KMS-11 (cell line): Measurements from ENCODE around the gene EEPD1.

Experiments used
- H2AFZ ChIP-seq: fragments of 200-600 bp; sonication (generic); 2 replicates; pipeline ENCODE4 v1.6.1; 2016; ENCODE audit warnings: antibody characterized with exemption, mixed run types, low read depth
- H3K27ac ChIP-seq: fragments of 200-600 bp; sonication (generic); 2 replicates; pipeline ENCODE4 v1.6.1; 2016; ENCODE audit warnings: mild to moderate bottlenecking, mixed run types
- H3K27me3 ChIP-seq: fragments of 200-600 bp; sonication (generic); 2 replicates; pipeline ENCODE4 v1.6.1; 2017; ENCODE audit warnings: mild to moderate bottlenecking, low read depth, mixed run types, moderate library complexity; ENCODE audit not compliant: insufficient read depth
- H3K36me3 ChIP-seq: fragments of 200-600 bp; sonication (generic); 2 replicates; pipeline ENCODE4 v1.6.1; 2017; ENCODE audit warnings: mild to moderate bottlenecking, mixed run types; ENCODE audit not compliant: insufficient read depth
- H3K4me1 ChIP-seq: fragments of 200-600 bp; sonication (generic); 2 replicates; pipeline ENCODE4 v1.6.1; 2016; ENCODE audit warnings: mild to moderate bottlenecking, low read depth, mixed run types; ENCODE audit not compliant: poor library complexity, severe bottlenecking
- H3K4me2 ChIP-seq: fragments of 200-600 bp; sonication (generic); 2 replicates; pipeline ENCODE4 v1.7.0; 2016; ENCODE audit warnings: mild to moderate bottlenecking, mixed run types
- H3K4me3 ChIP-seq: fragments of 200-600 bp; sonication (generic); IDR thresholded peaks from 2 replicates; pipeline ENCODE4 v1.6.1; 2017; ENCODE audit warnings: low read depth, low read length, mixed read lengths; ENCODE audit not compliant: insufficient read depth
- H3K79me2 ChIP-seq: fragments of 200-600 bp; sonication (generic); 2 replicates; pipeline ENCODE4 v1.6.1; 2016; ENCODE audit warnings: low read depth, mixed run types; ENCODE audit not compliant: insufficient read depth
- H3K9ac ChIP-seq: fragments of 200-600 bp; sonication (generic); 2 replicates; pipeline ENCODE4 v1.6.1; 2016; ENCODE audit warnings: mild to moderate bottlenecking, mixed run types
- H4K20me1 ChIP-seq: fragments of 200-600 bp; sonication (generic); 2 replicates; pipeline ENCODE4 v1.6.1; 2016; ENCODE audit warnings: mild to moderate bottlenecking, mixed run types; ENCODE audit not compliant: insufficient read depth
- TF ChIP-seq, protein P1 (sequence below): fragments of 200-600 bp; sonication (generic); conservative IDR thresholded peaks from 2 replicates; pipeline ENCODE4 v1.6.1; 2017; ENCODE audit warnings: low read depth, mild to moderate bottlenecking, antibody characterized with exemption, low read length, moderate library complexity, mixed read lengths

EEPD1 gene

DNA sequence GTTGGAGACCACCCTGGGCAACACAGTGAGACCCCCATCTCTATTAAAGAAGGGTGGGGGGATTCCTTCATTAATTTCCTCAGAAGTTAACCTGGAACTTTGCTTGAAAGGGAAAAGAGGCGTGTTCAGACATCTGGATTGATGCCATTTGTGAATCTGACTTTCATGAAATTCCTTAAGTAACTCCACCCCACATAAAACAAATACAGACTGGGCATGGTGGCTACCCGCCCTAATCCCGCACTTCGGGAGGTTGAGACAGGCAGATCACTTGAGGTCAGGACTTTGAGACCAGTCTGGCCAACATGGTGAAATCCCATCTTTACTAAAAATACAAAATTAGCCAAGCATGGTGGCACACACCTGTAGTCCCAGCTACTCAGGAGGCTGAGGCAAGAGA is 75.0 kb downstream of the EEPD1 start:
- no peaks in the 10 kb centered on the region for H4K20me1 ChIP-seq
- H3K36me3 ChIP-seq = no peaks in the 10 kb centered on the region
- H3K27ac ChIP-seq = no peak overlapping the region
- H3K79me2 ChIP-seq = no peaks in the 10 kb centered on the region
- H3K27me3 ChIP-seq = no peaks in the 10 kb centered on the region
- TF ChIP-seq, protein P1, sequence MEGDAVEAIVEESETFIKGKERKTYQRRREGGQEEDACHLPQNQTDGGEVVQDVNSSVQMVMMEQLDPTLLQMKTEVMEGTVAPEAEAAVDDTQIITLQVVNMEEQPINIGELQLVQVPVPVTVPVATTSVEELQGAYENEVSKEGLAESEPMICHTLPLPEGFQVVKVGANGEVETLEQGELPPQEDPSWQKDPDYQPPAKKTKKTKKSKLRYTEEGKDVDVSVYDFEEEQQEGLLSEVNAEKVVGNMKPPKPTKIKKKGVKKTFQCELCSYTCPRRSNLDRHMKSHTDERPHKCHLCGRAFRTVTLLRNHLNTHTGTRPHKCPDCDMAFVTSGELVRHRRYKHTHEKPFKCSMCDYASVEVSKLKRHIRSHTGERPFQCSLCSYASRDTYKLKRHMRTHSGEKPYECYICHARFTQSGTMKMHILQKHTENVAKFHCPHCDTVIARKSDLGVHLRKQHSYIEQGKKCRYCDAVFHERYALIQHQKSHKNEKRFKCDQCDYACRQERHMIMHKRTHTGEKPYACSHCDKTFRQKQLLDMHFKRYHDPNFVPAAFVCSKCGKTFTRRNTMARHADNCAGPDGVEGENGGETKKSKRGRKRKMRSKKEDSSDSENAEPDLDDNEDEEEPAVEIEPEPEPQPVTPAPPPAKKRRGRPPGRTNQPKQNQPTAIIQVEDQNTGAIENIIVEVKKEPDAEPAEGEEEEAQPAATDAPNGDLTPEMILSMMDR = no peak
- no peak overlapping the region for H3K4me3 ChIP-seq
- H3K4me2 ChIP-seq = no peak overlapping the region
- H3K9ac ChIP-seq = no peak overlapping the region
- H3K4me1 ChIP-seq = no peaks in the 10 kb centered on the region
- H2AFZ ChIP-seq = no peak overlapping the region

DNA sequence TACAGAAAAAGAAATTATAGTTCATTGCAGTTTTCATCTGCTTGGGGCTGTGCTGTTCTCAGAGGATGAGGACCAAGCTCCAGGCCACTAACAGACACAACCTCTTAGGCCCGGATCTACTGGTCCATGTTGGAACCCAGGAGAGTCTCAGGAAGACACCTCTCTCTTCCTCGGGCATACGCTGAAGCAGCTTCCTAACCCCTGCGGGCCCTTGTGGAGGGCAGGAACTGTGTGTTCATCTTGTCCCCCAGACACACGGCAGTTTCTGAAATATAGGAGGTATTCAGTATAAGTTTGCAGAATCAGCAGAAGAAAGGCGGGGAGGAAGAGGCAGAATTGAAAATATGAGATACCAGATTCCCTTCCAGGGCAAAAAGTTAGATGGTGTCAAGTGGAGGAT is 78.4 kb downstream of the EEPD1 start:
- no peaks in the 10 kb centered on the region for H3K4me1 ChIP-seq
- no peaks in the 10 kb centered on the region for H3K79me2 ChIP-seq
- no peaks in the 10 kb centered on the region for H3K27me3 ChIP-seq
- TF ChIP-seq, protein P1 = no peak
- no peaks in the 10 kb centered on the region for H4K20me1 ChIP-seq
- no peaks in the 10 kb centered on the region for H3K36me3 ChIP-seq
- H3K4me2 ChIP-seq = no peak overlapping the region
- no peak overlapping the region for H3K9ac ChIP-seq
- H3K27ac ChIP-seq = no peak overlapping the region
- H3K4me3 ChIP-seq = no peak overlapping the region
- H2AFZ ChIP-seq = no peak overlapping the region

DNA sequence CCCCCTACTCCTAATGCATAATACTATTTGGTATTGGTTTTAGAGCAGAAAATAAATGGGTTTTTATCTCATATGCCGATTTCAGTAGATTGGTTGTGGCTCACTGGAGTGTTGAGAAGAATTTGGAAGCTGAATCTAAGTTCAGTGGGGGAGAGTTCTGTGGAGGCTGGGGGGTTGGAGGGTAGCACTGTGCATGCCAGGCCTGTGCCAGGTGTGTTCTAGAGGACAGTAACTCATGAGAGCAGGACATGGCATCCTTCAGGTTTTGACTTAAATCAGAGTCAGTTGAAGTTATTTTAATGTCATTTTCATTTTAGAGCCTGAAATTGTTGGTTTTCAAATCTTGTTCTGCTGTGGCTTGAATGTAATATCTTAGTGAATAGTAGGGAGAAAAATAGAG is 79.5 kb downstream of the EEPD1 start:
- no peaks in the 10 kb centered on the region for H3K36me3 ChIP-seq
- H3K4me1 ChIP-seq = no peaks in the 10 kb centered on the region
- no peak overlapping the region for H2AFZ ChIP-seq
- H3K27ac ChIP-seq = no peak overlapping the region
- TF ChIP-seq, protein P1 = no peak
- H3K4me2 ChIP-seq = no peak overlapping the region
- H3K27me3 ChIP-seq = no peaks in the 10 kb centered on the region
- no peak overlapping the region for H3K9ac ChIP-seq
- no peak overlapping the region for H3K4me3 ChIP-seq
- no peaks in the 10 kb centered on the region for H4K20me1 ChIP-seq
- H3K79me2 ChIP-seq = no peaks in the 10 kb centered on the region

DNA sequence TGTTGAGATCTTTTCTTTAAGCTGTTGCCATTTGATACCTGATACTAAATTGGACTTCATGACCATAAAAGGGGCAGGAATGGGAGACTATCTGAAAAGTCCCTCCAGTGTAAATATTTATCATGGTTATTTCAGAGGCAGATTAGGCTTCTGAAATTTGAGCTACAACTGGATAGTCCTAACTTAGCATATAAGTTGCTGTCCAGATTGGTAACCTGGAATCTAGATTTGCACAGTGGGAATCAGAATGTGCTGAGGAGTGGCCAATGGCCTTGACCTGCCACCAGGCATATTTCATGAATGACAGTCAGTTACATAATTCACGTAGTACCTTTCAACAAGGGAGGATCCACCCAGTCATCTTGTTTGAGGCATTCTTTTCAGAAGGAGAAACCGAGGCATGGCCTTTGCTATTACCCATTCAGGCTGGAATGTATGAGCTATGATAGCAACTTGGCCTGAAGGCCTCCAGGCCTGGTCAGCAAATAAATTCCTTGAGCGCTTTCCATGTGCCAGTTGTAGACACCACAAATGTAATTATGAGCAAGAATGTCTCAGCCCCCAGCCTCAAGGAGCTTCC is 80.0 kb downstream of the EEPD1 start:
- Histone ChIP-seq H3K27me3 (no peaks in the 10 kb centered on the region), H3K79me2 (no peaks in the 10 kb centered on the region)
- TF ChIP-seq, protein P1 = no peak

More for the DNA sequence above, 80.0 kb downstream of the EEPD1 start:
- Histone ChIP-seq H4K20me1 (no peaks in the 10 kb centered on the region), H3K4me1 (no peaks in the 10 kb centered on the region), H2AFZ (no peak overlapping the region), H3K4me2 (no peak overlapping the region), H3K27ac (no peak overlapping the region), H3K36me3 (no peaks in the 10 kb centered on the region), H3K4me3 (no peak overlapping the region), H3K9ac (no peak overlapping the region)
